HG03066 (cell line): ENCODE results near the gene LRRC8C.
"Not testable (repeated sequence)": the region's sequence is repeated elsewhere in the genome, so short reads cannot be mapped to it uniquely, and the experiment has no call there.

Experiments used
- ATAC-seq: cut with Tn5 transposase; IDR thresholded peaks from one replicate; pipeline ENCODE4 v1.9.1; 2021; ENCODE audit warnings: low read depth; ENCODE audit not compliant: unreplicated experiment

Gene LRRC8C

GRCh38 chr1:89701746-89702241, 68.9 kb downstream of the LRRC8C start:
- ATAC-seq: no peak

GRCh38 chr1:89702520-89703045, 69.7 kb downstream of the LRRC8C start:
- ATAC-seq: no peak

- no peak for ATAC-seq
Measured at GRCh38 chr1:89703469-89703868, 70.5 kb downstream of the LRRC8C start.

GRCh38 chr1:89704014-89704413, 71.1 kb downstream of the LRRC8C start:
- no peak for ATAC-seq

GRCh38 chr1:89704885-89705284, 72.0 kb downstream of the LRRC8C start:
- not testable (repeated sequence) for ATAC-seq

GRCh38 chr1:89705901-89706699, 73.2 kb downstream of the LRRC8C start:
- peak; percentile 74 for ATAC-seq

- peak; percentile 33 for ATAC-seq
Measured at GRCh38 chr1:89706700-89707012, 73.7 kb downstream of the LRRC8C start.

- no peak for ATAC-seq
Measured at GRCh38 chr1:89708751-89709375, 75.9 kb downstream of the LRRC8C start.

GRCh38 chr1:89710498-89711139, 77.7 kb downstream of the LRRC8C start:
- no peak for ATAC-seq

- no peak for ATAC-seq
Measured at GRCh38 chr1:89711140-89711778, 78.3 kb downstream of the LRRC8C start.

- ATAC-seq: no peak
Measured at GRCh38 chr1:89712420-89712819, 79.5 kb downstream of the LRRC8C start.

- ATAC-seq: no peak
Measured at GRCh38 chr1:89715677-89716076, 82.8 kb downstream of the LRRC8C start.

GRCh38 chr1:89719502-89720306, 86.8 kb downstream of the LRRC8C start:
- peak; percentile 91 for ATAC-seq

- no peak for ATAC-seq
Measured at GRCh38 chr1:89720839-89721238, 87.9 kb downstream of the LRRC8C start.

GRCh38 chr1:89721351-89721750, 88.4 kb downstream of the LRRC8C start:
- no peak for ATAC-seq

GRCh38 chr1:89723144-89723543, 90.2 kb downstream of the LRRC8C start:
- ATAC-seq: no peak

- no peak for ATAC-seq
Measured at GRCh38 chr1:89723863-89724262, 90.9 kb downstream of the LRRC8C start.

GRCh38 chr1:89724369-89725010, 91.6 kb downstream of the LRRC8C start:
- peak; percentile 65 for ATAC-seq

GRCh38 chr1:89725011-89725370, 92.1 kb downstream of the LRRC8C start:
- ATAC-seq: no peak

GRCh38 chr1:89725631-89726030, 92.7 kb downstream of the LRRC8C start:
- no peak for ATAC-seq
